Urinary bladder (tissue), 4 donors: ENCODE results near the gene ARPP21. TPM values are rescaled to one million over a fixed set of nuclear protein-coding genes. Genes with fewer than 3 reads are reported as not detected.
A peak's percentile ranks its signal among the peaks of the same experiment; 100 is the strongest.

Experiments
- DNase-seq: peaks from one replicate; pipeline ENCODE4 v3.0.0-alpha.2; 2015; ENCODE audit errors: extremely low spot score
- H3K27ac ChIP-seq: one replicate; pipeline ENCODE4 v1.5.1; 2013; ENCODE audit warnings: low read depth, mild to moderate bottlenecking, moderate library complexity
- H3K36me3 ChIP-seq: one replicate; pipeline ENCODE4 v1.6.1; 2013; ENCODE audit warnings: mild to moderate bottlenecking, moderate library complexity; ENCODE audit not compliant: insufficient read depth
- H3K4me1 ChIP-seq: one replicate; pipeline ENCODE4 v1.6.1; 2013; ENCODE audit warnings: mild to moderate bottlenecking, moderate library complexity; ENCODE audit not compliant: insufficient read depth
- H3K4me3 ChIP-seq: one replicate; pipeline ENCODE4 v1.5.1; 2013; ENCODE audit warnings: low read depth, low read length
- whole genome bisulfite sequencing: extraction: QIAGEN DNeasy Blood & Tissue Kit; methylation state at CpG from one replicate; pipeline ENCODE4 v1.1.7; 2013; 5-methylcytosine and 5-hydroxymethylcytosine counted together
- polyA plus RNA-seq: library from polyadenylated mRNA; stranded (reverse); fragments of 200-250 nt; gene quantifications from one replicate; pipeline ENCODE4 v1.2.3, GENCODE V29; 2013
- total RNA-seq: library from RNA; depleted of rRNA; stranded (reverse); fragments of >200 nt; gene quantifications from one replicate; pipeline ENCODE4 v1.2.3, GENCODE V29; 2014
- donor health status: healthy with polysubstance abuse.
- donor health status: healthy.

ARPP21 gene
- total and polyA plus RNA-seq, 2 donors, result 0.08 to 11.8 TPM

DNA sequence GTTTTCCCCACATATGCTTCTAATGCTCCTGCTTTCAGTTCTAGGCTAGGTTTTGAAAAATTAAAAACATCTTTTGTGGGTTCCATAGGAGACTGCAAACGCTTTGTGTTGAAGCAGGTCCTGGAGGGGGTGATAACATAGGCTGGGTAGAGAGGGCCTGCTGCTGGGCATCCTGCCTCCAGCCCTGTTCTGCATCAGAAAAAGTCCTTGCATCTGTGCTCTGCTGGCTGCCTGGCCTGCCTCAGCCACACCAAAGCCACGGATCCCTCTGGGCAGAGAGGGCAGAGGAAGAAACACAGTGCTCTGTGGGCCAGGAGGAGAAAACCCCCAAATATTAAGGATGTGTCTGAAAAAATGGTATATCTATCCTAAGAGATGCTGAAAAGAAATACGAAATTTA, 3.9 kb upstream of the ARPP21 start:
- no peak overlapping the region for H3K27ac ChIP-seq
- no peaks in the 10 kb centered on the region for H3K36me3 ChIP-seq
- 72% methylated on average over 3 of the region's 3 CpGs for WGBS
- H3K4me3 ChIP-seq, result no peak overlapping the region
- no peak for DNase-seq
- H3K4me1 ChIP-seq, result peaks cover 2% of the 10 kb centered on the region

DNA sequence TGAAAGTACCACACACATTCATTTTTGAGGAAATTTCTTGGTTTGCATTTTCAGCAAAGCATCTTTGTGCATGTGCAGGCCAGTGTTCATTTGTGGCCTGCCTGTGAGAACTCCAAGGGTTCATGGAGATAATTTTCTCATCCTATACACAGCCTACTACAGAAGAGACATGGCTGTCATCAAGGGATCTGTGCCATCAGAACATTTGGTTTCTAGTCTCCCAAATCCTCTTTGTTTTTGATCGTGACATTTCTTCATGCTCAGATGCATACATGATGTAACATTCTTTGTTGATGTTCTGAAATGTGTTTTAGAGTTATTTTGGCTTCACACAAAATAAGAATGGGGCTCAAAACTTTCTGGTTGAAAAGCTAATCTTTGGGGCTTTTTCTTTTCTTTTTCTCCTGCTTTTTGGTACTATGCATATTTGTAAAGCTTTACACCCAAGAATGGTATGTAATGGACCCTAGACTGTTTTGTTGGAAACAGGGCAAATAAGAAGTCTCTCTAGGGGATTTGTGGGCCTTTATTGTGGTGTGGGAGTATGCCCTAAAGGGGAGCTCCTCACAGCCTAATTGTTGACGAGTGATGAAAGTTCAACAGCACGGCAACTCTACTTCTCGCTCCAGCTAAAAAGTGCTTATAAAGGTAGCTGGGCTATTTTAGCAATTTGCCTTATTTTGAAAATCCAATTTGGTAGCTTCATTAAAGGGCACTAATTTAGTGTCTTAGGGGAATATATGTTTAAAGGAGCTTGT, 3.2 kb upstream of the ARPP21 start:
- no peak for DNase-seq
- Histone ChIP-seq H3K36me3 (no peaks in the 10 kb centered on the region), H3K4me3 (no peak overlapping the region), H3K4me1 (peaks cover 2% of the 10 kb centered on the region), H3K27ac (no peak overlapping the region)
- 88% methylated on average over 4 of the region's 4 CpGs for WGBS

DNA sequence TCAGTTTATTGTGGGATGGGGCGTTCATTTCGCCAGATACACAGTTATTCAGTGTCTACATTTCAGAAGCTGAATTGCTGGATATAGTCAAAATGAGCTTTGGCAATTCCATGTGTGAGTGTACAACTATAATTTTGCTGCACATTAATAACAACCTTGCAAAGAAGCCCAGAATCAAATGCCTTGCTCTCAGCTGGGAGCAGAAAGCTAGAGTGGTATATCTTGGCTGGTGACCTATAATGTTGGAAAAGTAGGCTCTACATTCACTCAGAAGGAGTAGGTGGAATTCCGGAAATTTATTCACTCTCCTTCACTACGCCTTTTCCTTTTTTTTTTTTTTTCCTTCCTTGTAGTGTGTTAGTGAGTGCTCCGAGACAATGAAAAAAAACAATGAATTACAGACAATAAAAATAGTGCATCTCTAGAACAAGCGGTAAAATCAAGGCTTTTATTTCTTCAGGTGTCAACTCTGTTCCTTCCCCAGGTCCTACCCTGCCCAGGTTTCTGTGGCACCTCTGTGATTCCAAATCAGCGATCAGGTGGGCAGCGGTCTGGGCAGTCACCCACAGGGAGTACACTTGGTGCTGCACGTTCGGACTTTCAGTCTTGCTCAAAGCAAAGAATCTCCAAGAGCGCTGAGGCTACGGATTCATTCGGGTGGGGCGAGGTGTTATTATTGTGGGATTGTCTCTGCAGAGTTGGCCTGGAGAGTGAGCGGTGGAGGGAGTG, 910 bp upstream of the ARPP21 start:
- H3K27ac ChIP-seq, result no peak overlapping the region
- WGBS, result 79% methylated on average over 15 of the region's 15 CpGs
- no peaks in the 10 kb centered on the region for H3K36me3 ChIP-seq
- no peak overlapping the region for H3K4me3 ChIP-seq
- DNase-seq, result no peak
- peaks cover 2% of the 10 kb centered on the region for H3K4me1 ChIP-seq

DNA sequence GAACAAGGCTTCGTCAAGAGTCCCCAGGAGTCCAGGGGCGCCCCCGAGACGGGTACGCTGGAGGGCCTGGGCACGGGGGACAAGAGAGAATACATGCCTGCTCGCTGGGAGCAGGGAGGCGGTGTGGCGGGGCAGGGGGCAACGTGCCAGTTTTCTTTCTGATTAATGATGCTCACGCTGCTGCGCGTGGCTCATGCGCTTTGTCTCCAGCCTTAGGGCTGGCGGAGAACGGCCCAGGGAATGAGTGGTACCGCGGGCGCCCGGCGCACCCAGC, 408 bp upstream of the ARPP21 start:
- H3K4me1 ChIP-seq, result peaks cover 2% of the 10 kb centered on the region
- DNase-seq, result no peak
- H3K27ac ChIP-seq, result no peak overlapping the region
- 12% methylated on average over 21 of the region's 21 CpGs for WGBS
- H3K36me3 ChIP-seq, result no peaks in the 10 kb centered on the region
- H3K4me3 ChIP-seq, result peak overlapping the region; percentile 19

DNA sequence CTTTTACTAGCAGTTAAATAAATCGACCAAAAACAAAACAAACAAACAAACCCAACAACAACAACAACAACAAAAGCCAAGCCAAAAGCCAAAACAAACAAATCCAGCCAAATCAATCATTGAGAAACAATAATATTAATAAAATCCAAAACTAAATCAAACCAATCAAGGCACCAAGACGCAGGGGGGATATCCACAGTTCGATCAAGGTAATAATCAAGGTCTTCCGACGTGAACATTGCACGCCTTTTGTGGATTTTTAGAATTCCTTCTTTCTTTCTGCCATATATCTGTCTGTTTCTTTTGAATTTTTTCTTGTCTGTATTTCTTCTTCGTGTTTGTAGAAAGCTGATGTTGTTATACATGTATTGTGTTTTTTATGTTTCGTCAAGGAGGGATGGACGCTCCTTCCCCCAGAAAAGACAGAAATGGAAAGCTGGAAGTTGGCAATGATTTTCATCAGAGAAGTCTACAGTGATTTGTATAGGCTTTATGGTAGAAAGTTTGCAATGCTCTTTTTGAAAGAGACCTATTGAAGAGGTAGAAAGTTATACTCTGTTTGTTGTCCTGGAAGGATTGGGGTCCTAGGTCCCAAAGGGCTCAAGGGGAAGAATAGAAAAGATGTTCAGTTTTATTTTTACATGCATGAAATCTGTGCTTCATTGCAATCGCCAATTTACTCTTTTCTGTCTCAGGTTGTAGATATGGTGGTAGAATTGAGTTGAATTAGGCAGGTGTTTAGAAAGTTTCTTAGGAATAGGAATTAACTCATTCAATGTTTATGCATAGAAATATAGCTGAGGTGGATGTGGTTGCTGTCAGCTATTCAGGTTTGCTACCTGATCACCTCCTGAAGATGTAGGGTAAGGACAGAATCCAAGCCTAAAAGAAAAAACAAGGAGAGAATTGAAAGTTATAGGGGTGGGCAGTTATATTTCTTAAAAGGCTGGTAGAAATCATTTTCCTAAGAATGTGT, 1.2 kb downstream of the ARPP21 start:
- 62% methylated on average over 10 of the region's 10 CpGs for WGBS
- Histone ChIP-seq H3K36me3 (no peaks in the 10 kb centered on the region), H3K4me3 (no peak overlapping the region), H3K27ac (no peak overlapping the region), H3K4me1 (peaks cover 2% of the 10 kb centered on the region)
- DNase-seq, result no peak

DNA sequence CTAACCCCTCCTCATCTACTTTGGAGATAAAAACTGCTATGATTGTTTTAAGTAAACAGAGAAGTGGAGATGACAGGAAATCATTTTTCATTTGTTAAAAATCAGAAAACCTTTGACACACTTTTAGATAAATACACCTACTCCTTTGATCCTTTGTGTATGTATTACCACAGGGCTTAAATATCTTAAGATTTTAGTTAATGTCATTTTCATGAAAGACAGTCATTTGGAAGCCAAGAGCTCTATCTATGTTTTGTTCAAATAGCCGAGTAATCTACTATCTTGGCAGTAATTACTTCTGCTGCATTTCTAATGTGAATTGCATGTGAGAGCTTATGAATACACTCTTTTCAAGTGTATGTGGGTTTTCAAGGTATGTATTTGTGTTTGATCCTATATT, 2.0 kb downstream of the ARPP21 start:
- Histone ChIP-seq H3K4me3 (no peak overlapping the region), H3K27ac (no peak overlapping the region), H3K36me3 (no peaks in the 10 kb centered on the region), H3K4me1 (peaks cover 2% of the 10 kb centered on the region)
- WGBS, result 33% methylated on average over 1 of the region's 1 CpG
- no peak for DNase-seq

DNA sequence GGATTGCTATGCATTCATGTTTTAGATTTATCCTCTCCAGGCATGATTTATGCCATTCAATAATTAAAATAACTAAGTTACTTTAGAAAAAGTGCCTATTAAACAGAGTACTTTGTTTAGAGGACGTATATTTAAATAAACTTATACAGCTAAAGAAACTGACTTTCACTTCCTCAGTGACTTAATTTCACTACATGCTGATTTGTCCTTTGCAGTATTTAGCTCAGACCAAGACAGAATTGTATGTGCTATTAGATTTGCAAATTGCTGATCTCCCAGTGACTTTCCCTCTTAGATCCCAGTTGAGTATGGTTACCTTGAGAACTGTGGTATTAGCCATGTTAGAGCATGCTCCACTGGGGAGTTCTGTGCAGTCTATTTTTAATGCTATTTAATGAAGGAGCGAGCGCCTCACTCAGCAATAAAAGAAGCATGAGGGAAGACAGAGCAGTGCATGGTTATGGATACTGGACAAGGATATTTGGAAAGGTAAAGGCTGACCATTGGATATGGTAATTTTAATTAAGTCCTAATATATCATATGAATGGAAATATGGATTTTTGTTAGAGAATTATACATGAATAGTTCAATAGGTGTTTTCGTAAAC, 2.7 kb downstream of the ARPP21 start:
- H3K36me3 ChIP-seq, result no peaks in the 10 kb centered on the region
- H3K4me1 ChIP-seq, result peaks cover 2% of the 10 kb centered on the region
- H3K4me3 ChIP-seq, result no peak overlapping the region
- WGBS, result 81% methylated on average over 4 of the region's 4 CpGs
- DNase-seq, result no peak
- no peak overlapping the region for H3K27ac ChIP-seq

DNA sequence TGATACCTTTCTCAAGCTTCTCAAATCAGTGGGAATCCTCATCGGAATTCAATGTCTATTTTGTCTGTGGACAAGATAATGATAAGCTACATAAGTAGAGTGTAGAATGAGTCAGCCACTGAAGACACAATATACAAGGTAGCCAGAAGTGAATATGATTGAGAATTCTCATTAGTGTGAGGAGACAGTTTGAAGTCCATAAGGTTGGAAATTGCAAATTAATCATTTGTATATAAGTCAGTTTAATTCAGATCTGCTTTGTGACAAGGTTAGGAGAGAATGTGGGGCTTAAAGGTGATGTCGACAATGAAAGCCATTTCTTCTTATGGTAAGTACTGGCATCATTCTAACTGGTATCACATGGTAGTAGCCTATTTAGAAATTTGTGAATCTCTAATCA, 4.2 kb downstream of the ARPP21 start:
- DNase-seq, result no peak
- no peak overlapping the region for H3K4me3 ChIP-seq
- H3K4me1 ChIP-seq, result peaks cover 2% of the 10 kb centered on the region
- no peaks in the 10 kb centered on the region for H3K36me3 ChIP-seq
- no peak overlapping the region for H3K27ac ChIP-seq
- 88% methylated on average over 2 of the region's 2 CpGs for WGBS

DNA sequence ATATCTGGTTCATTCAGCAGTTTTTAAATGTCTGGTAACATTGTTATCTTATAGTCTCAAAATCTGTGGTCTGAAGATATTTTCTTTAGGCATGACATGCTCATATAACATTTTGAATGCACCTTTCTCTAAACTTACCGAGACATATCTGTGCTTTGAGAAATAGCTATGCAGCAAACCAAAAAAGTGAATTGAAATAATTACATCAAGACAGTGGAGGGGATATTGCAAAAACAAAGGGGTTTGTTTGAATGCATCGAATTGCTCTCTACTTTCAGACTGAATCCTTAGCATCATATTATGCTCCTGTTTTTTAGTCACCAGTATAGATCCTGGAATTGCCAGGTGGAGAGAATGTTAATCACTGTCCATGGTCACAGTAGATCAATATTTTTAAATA, 5.1 kb downstream of the ARPP21 start:
- no peak for DNase-seq
- no peaks in the 10 kb centered on the region for H3K4me1 ChIP-seq
- no peaks in the 10 kb centered on the region for H3K36me3 ChIP-seq
- no peak overlapping the region for H3K4me3 ChIP-seq
- no peak overlapping the region for H3K27ac ChIP-seq
- 80% methylated on average over 2 of the region's 2 CpGs for WGBS

DNA sequence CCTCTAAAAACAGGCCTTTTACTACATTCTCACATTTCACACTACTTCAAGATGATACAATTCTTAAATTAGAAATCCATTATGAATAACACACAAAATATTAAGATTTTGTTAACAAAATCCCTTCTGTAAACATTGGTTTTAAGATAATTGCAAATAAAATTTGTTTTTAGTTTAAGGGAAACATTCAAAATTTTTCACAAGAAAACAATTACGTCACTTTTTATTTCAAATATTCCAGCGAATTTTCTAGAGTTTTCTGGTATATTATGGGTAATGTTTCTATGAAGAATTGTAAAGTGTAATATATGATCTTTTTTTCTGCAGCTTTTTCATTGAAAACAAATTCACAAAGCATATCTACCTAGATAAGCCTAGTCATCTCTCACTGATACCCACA, 5.9 kb downstream of the ARPP21 start:
- WGBS, result 75% methylated on average over 2 of the region's 2 CpGs
- Histone ChIP-seq H3K4me3 (no peak overlapping the region), H3K36me3 (no peaks in the 10 kb centered on the region), H3K4me1 (no peaks in the 10 kb centered on the region), H3K27ac (no peak overlapping the region)
- DNase-seq, result no peak

DNA sequence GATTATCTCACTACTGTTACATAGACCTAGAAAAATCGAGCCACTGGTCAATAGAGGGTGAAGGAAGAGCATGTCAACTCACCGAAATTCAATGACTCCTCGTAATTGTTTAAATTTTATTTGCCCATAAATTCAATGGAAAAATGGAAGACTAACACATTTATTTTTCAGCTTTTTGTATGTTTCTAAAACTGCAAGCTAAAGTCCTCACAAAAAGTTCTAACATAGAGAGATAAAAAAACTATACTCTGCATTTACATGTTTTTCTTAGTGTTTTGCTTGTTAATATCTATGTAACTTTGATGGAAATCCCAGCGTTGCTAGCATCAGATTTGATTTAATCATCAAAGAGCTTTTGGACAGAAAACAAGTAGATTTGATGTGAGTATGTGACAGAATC, 6.8 kb downstream of the ARPP21 start:
- DNase-seq, result no peak
- Histone ChIP-seq H3K4me3 (no peak overlapping the region), H3K36me3 (no peaks in the 10 kb centered on the region), H3K27ac (no peak overlapping the region), H3K4me1 (no peaks in the 10 kb centered on the region)
- 76% methylated on average over 4 of the region's 4 CpGs for WGBS

DNA sequence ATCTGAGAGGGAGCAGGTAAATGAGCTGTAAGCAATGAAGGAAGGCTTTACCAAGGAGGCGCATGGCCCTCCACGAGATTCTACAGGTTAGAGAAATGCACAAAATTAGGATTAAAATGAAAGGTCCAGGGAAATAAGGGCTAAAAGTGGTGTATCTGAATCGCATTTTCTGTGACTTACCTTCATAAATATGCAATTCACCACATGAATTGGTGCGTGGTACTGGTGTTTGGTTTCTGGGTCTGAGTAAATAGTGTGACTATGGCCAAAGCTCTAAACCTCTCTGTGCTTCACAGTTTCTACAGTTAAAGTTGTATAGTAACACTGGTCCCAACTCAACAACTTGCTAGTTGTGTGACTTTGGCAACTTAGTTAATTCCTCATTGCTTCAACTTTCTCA, 8.1 kb downstream of the ARPP21 start:
- no peak for DNase-seq
- Histone ChIP-seq H3K4me1 (no peaks in the 10 kb centered on the region), H3K27ac (no peak overlapping the region), H3K4me3 (no peak overlapping the region), H3K36me3 (no peaks in the 10 kb centered on the region)
- WGBS, result 91% methylated on average over 4 of the region's 4 CpGs

DNA sequence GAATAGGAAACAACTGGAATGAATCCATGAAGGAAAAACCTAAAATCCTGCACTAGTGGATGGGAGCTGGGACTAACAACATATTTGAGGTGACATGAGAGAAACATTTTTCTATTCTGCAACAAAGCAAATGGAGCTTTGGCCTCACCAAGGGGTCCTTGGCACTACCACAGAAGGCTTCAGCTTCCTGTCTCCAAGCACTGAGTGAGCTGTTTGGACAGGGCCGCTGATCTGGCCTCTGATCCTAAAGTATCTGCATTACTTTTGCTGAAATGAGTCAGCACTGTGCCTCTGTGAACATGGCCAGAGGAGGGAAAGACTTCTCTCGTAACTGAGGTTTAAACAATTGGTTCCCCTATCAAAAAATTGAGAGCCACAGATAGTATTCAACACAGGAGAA, 9.0 kb downstream of the ARPP21 start:
- H3K4me3 ChIP-seq, result no peak overlapping the region
- H3K27ac ChIP-seq, result no peak overlapping the region
- no peaks in the 10 kb centered on the region for H3K36me3 ChIP-seq
- WGBS, result 56% methylated on average over 2 of the region's 2 CpGs
- no peak for DNase-seq
- no peaks in the 10 kb centered on the region for H3K4me1 ChIP-seq
